A549 (cell line): ENCODE results near the gene GLRA2.

Source experiments
- EP300 ChIP-seq, 2 experiments: fragments of >200 bp; sonication (Bioruptor Twin); formaldehyde crosslinking; IDR thresholded peaks; 2 replicates in 1 of 2; 3 replicates in 1 of 2; pipeline ENCODE4 v1.6.1; 2016 to 2017
- FOSL2 ChIP-seq, 2 experiments: fragments of 450-650 bp in 1 of 2; fragments of >200 bp in 1 of 2; sonication (Bioruptor Twin) in 1 of 2; formaldehyde crosslinking; IDR thresholded peaks; 2 replicates each; pipeline versions ENCODE4 v1.5.0 to v1.6.1; 2016 to 2020; ENCODE audit warnings: mild to moderate bottlenecking in 1 of 2, moderate library complexity in 1 of 2
- HDAC2 ChIP-seq: fragments of 200-600 bp; sonication (generic); IDR thresholded peaks from 2 replicates; pipeline ENCODE4 v1.6.1; 2016
- HOXA7 ChIP-seq: fragments of 250-450 bp; sonication (Bioruptor Pico); IDR thresholded peaks from 2 replicates; pipeline ENCODE4 v1.5.0; 2020; ENCODE audit warnings: mild to moderate bottlenecking, moderate library complexity
- MAZ ChIP-seq: fragments of 150-350 bp; IDR thresholded peaks from 2 replicates; pipeline ENCODE4 v1.6.1; 2014; ENCODE audit warnings: antibody characterized with exemption, low read depth, low read length, borderline replicate concordance
- NFE2L2 ChIP-seq: fragments of 150-350 bp; conservative IDR thresholded peaks from 2 replicates; pipeline ENCODE4 v1.6.1; 2014; ENCODE audit warnings: low read length
- POLR2A ChIP-seq: IDR thresholded peaks from 2 replicates; pipeline ENCODE4 v1.6.1; 2012; ENCODE audit warnings: mild to moderate bottlenecking, low read length
- RAD21 ChIP-seq, 2 experiments: fragments of >200 bp in 1 of 2; sonication (Bioruptor Twin) in 1 of 2; formaldehyde crosslinking in 1 of 2; IDR thresholded peaks in 1 of 2; conservative IDR thresholded peaks in 1 of 2; 2 replicates in 1 of 2; 3 replicates in 1 of 2; pipeline ENCODE4 v1.6.1; 2012 to 2018; ENCODE audit warnings: inconsistent platforms in 1 of 2
- SMC3 ChIP-seq: fragments of >200 bp; sonication (Bioruptor Twin); formaldehyde crosslinking; IDR thresholded peaks from 3 replicates; pipeline ENCODE4 v1.6.1; 2018; ENCODE audit warnings: inconsistent platforms
- TF ChIP-seq, protein P1 (sequence below): fragments of >200 bp; sonication (Bioruptor Twin); formaldehyde crosslinking; IDR thresholded peaks from 3 replicates; pipeline ENCODE4 v1.5.1; 2016
- TF ChIP-seq, protein P2 (sequence below): fragments of 150-350 bp; IDR thresholded peaks from 2 replicates; pipeline ENCODE4 v1.6.1; 2014; ENCODE audit warnings: low read depth, mild to moderate bottlenecking, low read length

DNA sequence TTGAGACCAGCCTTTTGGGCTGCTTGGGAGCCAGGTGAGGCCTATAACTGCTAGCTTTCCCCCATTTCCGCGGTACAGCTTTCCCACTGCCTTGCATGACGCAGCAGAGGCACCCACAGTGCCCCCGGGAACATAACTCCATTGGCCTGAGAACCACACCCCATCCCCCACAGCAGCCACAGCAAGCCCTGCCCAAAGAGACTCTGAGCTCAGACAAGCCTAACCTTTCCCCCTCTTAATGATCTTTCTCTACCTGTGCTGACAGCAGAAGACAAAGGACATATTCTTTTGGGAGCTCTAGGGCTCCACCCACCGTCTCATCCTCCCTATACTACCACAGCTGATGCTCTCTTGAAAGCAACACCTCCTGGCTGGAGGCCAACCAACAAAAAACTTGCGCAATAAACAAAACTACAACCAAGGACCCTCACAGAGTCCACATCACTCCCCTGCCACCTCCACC, 228.7 kb downstream of the GLRA2 start:
- TF ChIP-seq MAZ, result no peak
- TF ChIP-seq EP300 (IDR thresholded peaks at IDR 0.05), result no peak
- no peak for TF ChIP-seq HDAC2
- TF ChIP-seq, protein P1, sequence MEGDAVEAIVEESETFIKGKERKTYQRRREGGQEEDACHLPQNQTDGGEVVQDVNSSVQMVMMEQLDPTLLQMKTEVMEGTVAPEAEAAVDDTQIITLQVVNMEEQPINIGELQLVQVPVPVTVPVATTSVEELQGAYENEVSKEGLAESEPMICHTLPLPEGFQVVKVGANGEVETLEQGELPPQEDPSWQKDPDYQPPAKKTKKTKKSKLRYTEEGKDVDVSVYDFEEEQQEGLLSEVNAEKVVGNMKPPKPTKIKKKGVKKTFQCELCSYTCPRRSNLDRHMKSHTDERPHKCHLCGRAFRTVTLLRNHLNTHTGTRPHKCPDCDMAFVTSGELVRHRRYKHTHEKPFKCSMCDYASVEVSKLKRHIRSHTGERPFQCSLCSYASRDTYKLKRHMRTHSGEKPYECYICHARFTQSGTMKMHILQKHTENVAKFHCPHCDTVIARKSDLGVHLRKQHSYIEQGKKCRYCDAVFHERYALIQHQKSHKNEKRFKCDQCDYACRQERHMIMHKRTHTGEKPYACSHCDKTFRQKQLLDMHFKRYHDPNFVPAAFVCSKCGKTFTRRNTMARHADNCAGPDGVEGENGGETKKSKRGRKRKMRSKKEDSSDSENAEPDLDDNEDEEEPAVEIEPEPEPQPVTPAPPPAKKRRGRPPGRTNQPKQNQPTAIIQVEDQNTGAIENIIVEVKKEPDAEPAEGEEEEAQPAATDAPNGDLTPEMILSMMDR, result no peak
- no peak for TF ChIP-seq NFE2L2
- TF ChIP-seq HOXA7, result no peak
- TF ChIP-seq RAD21 (conservative IDR thresholded peaks at IDR 0.05 in 1 of 2, IDR thresholded peaks at IDR 0.05 in 1 of 2), result no peak
- TF ChIP-seq, protein P2, sequence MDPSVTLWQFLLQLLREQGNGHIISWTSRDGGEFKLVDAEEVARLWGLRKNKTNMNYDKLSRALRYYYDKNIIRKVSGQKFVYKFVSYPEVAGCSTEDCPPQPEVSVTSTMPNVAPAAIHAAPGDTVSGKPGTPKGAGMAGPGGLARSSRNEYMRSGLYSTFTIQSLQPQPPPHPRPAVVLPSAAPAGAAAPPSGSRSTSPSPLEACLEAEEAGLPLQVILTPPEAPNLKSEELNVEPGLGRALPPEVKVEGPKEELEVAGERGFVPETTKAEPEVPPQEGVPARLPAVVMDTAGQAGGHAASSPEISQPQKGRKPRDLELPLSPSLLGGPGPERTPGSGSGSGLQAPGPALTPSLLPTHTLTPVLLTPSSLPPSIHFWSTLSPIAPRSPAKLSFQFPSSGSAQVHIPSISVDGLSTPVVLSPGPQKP, result no peak
- no peak for TF ChIP-seq POLR2A
- TF ChIP-seq FOSL2 (IDR thresholded peaks at IDR 0.05), result no peak
- no peak for TF ChIP-seq FOSL2 (CRISPR knock-in tag; IDR thresholded peaks at IDR 0.05)
- TF ChIP-seq SMC3, result no peak
